HepG2 (cell line): Measurements from ENCODE around the gene SGSM1. TPM values are rescaled to one million over a fixed set of nuclear protein-coding genes. Genes with fewer than 3 reads are reported as not detected.

Experiments
- EED ChIP-seq: sonication (generic); formaldehyde crosslinking; IDR thresholded peaks from 2 replicates; pipeline ENCODE4 v1.5.0; 2020; ENCODE audit warnings: mild to moderate bottlenecking, missing genetic modification reagents
- ERF ChIP-seq: IDR thresholded peaks from 2 replicates; pipeline ENCODE4 v1.6.1; 2018; ENCODE audit warnings: missing biosample characterization, missing genetic modification reagents
- FOXA3 ChIP-seq: IDR thresholded peaks from 2 replicates; pipeline ENCODE4 v1.6.1; 2016; ENCODE audit warnings: missing genetic modification reagents, missing compliant biosample characterization
- FOXP1 ChIP-seq, 2 experiments: fragments of 450-650 bp in 1 of 2; IDR thresholded peaks; 2 replicates each; pipeline ENCODE4 v1.6.1; 2017 to 2018; ENCODE audit warnings: antibody characterized with exemption in 1 of 2
- JUN ChIP-seq: sonication (generic); formaldehyde crosslinking; IDR thresholded peaks from 2 replicates; pipeline ENCODE4 v1.4.0; 2020; ENCODE audit warnings: mild to moderate bottlenecking, missing genetic modification reagents
- KMT2A ChIP-seq: sonication (generic); formaldehyde crosslinking; IDR thresholded peaks from 2 replicates; pipeline ENCODE4 v1.4.0; 2020; ENCODE audit warnings: missing genetic modification reagents
- MEIS1 ChIP-seq: sonication (generic); formaldehyde crosslinking; IDR thresholded peaks from 2 replicates; pipeline ENCODE4 v1.9.0; 2021; ENCODE audit warnings: mild to moderate bottlenecking, missing genetic modification reagents, moderate library complexity, borderline replicate concordance
- NR2C2 ChIP-seq: sonication (generic); formaldehyde crosslinking; IDR thresholded peaks from 2 replicates; pipeline ENCODE4 v1.4.0; 2020; ENCODE audit warnings: missing genetic modification reagents, mild to moderate bottlenecking, moderate library complexity, borderline replicate concordance
- POLR2AphosphoS2 ChIP-seq: IDR thresholded peaks from 2 replicates; pipeline ENCODE4 v1.6.1; 2011; ENCODE audit warnings: low read depth, low read length, improper control_type of control experiment
- TEAD3 ChIP-seq: optimal IDR thresholded peaks from 2 replicates; pipeline ENCODE3; 2016; ENCODE audit warnings: borderline replicate concordance
- TFDP1 ChIP-seq: IDR thresholded peaks from 2 replicates; pipeline ENCODE4 v1.6.1; 2016; ENCODE audit warnings: missing compliant biosample characterization, missing genetic modification reagents, borderline replicate concordance
- TP53 ChIP-seq: sonication (generic); formaldehyde crosslinking; conservative IDR thresholded peaks from 2 replicates; pipeline ENCODE4 v1.4.0; 2020; ENCODE audit warnings: missing genetic modification reagents
- TRAFD1 ChIP-seq: sonication (generic); formaldehyde crosslinking; IDR thresholded peaks from 2 replicates; pipeline ENCODE4 v1.5.1; 2020; ENCODE audit warnings: missing genetic modification reagents, mild to moderate bottlenecking, borderline replicate concordance
- XRCC5 ChIP-seq: fragments of 200-400 bp; formaldehyde crosslinking; optimal IDR thresholded peaks from 2 replicates; pipeline ENCODE3; 2017; ENCODE audit warnings: mild to moderate bottlenecking, low read length
- ZFP36L2 ChIP-seq: sonication (generic); formaldehyde crosslinking; IDR thresholded peaks from 2 replicates; pipeline ENCODE4 v1.4.0; 2020; ENCODE audit warnings: missing genetic modification reagents
- ZNF556 ChIP-seq: sonication (generic); formaldehyde crosslinking; IDR thresholded peaks from 2 replicates; pipeline ENCODE4 v1.4.0; 2020; ENCODE audit warnings: mild to moderate bottlenecking, missing genetic modification reagents, borderline replicate concordance
- ZSCAN9 ChIP-seq: IDR thresholded peaks from 2 replicates; pipeline ENCODE4 v1.6.1; 2016; ENCODE audit warnings: borderline replicate concordance
- polyA plus RNA-seq, 8 experiments: library from polyadenylated mRNA; depleted of rRNA in 3 of 8; stranded (reverse) in 7 of 8; unstranded in 1 of 8; fragments of >200 nt; fragmentation: Illumina TruSeq in 4 of 8; extraction: Trizol in 4 of 8; gene quantifications; 2 replicates each; pipeline versions ENCODE4 v1.2.1 to v1.2.3, GENCODE V29; 2011 to 2016; ENCODE audit warnings: low read depth in 4 of 8, missing spikeins in 1 of 8, mixed read lengths in 1 of 8; ENCODE audit not compliant: insufficient read depth in 1 of 8
- total RNA-seq, 5 experiments: library from RNA; depleted of rRNA; stranded (reverse); fragments of >200 nt; fragmentation: Illumina TruSeq; extraction: Trizol; gene quantifications; 2 replicates each; pipeline ENCODE4 v1.2.3, GENCODE V29; 2016; ENCODE audit warnings: low read depth in 1 of 5
- TF ChIP-seq, protein P1 (sequence below): sonication (generic); formaldehyde crosslinking; IDR thresholded peaks from 2 replicates; pipeline ENCODE4 v1.4.0; 2020; ENCODE audit warnings: missing genetic modification reagents, borderline replicate concordance
- TF ChIP-seq, protein P2 (sequence below): IDR thresholded peaks from 2 replicates; pipeline ENCODE4 v1.6.1; 2012; ENCODE audit warnings: inconsistent platforms
- TF ChIP-seq, protein P3 (sequence below): sonication (generic); formaldehyde crosslinking; IDR thresholded peaks from 2 replicates; pipeline ENCODE4 v1.4.0; 2020; ENCODE audit warnings: missing genetic modification reagents

SGSM1 gene
- total and polyA plus RNA-seq, 2 of the 13 experiments (the other 11 are each of a cell fraction or from before 2014, with no cell fraction given): 0.07 TPM; not detected in 1

DNA sequence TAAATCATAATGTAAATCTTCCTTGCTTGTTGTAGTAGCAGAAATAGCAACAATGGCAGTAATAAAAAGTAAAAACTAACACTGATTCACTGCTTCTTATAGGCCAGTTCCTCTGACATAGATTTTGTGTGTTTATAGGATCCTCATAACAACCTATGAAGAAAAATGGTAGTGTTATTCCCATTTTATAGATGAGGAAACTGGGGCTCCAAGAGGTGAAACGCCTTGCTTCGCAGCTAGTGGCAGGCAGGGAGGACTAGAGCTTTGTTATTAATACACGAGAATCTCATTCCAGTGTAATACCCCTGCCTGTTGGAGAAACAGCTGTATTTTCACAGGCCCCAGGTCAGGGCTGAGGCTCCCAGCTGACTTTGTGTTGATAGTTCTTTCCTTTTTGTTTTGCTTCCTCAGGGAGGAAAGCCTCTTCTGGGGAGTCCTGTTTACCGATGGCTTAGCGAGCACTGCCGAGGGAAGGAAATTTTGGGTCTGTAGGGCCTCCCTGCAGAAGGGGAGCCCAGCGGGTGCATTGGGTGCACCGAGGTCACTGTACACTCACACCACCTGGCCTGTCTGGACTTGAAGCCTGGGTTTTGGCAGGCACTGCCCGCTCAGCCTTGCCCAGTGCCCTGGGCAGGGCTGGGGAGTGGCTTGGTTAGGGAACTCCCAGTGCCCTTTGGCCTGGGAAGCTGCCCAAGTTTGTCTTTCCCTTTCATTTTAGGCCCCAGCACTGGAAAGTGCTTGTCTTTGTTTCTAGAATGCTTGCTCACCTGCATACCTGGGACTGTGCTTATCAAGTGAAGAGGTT, 160.0 kb downstream of the SGSM1 start (continued):
- TF ChIP-seq, protein P1, sequence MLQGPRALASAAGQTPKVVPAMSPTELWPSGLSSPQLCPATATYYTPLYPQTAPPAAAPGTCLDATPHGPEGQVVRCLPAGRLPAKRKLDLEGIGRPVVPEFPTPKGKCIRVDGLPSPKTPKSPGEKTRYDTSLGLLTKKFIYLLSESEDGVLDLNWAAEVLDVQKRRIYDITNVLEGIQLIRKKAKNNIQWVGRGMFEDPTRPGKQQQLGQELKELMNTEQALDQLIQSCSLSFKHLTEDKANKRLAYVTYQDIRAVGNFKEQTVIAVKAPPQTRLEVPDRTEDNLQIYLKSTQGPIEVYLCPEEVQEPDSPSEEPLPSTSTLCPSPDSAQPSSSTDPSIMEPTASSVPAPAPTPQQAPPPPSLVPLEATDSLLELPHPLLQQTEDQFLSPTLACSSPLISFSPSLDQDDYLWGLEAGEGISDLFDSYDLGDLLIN (CRISPR knock-in tag): 0 out of 2 replicates have a peak, but pooled peaks have one; percentile 38
- TF ChIP-seq FOXP1 (IDR thresholded peaks at IDR 0.05) (no peak), FOXP1 (CRISPR knock-in tag; IDR thresholded peaks at IDR 0.05) (peak; percentile 26; the same call in 1 of the 2 replicates), TFDP1 (CRISPR knock-in tag) (no peak), XRCC5 (peak; percentile 71), FOXA3 (CRISPR knock-in tag) (peak; percentile 30; the same call in 1 of the 2 replicates), POLR2AphosphoS2 (no peak), TEAD3 (peak; percentile 49), ZNF556 (0 out of 2 replicates have a peak, but pooled peaks have one; percentile 39), JUN (CRISPR knock-in tag) (no peak), TP53 (CRISPR knock-in tag) (no peak), ZFP36L2 (CRISPR knock-in tag) (no peak), TRAFD1 (CRISPR knock-in tag) (no peak), KMT2A (no peak), ERF (CRISPR knock-in tag) (0 out of 2 replicates have a peak, but pooled peaks have one; percentile 11), EED (no peak), MEIS1 (CRISPR knock-in tag) (no peak), NR2C2 (peak; percentile 67; the same call in 1 of the 2 replicates), ZSCAN9 (CRISPR knock-in tag) (no peak)
- TF ChIP-seq, protein P2, sequence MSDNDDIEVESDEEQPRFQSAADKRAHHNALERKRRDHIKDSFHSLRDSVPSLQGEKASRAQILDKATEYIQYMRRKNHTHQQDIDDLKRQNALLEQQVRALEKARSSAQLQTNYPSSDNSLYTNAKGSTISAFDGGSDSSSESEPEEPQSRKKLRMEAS: no peak
- TF ChIP-seq, protein P3, sequence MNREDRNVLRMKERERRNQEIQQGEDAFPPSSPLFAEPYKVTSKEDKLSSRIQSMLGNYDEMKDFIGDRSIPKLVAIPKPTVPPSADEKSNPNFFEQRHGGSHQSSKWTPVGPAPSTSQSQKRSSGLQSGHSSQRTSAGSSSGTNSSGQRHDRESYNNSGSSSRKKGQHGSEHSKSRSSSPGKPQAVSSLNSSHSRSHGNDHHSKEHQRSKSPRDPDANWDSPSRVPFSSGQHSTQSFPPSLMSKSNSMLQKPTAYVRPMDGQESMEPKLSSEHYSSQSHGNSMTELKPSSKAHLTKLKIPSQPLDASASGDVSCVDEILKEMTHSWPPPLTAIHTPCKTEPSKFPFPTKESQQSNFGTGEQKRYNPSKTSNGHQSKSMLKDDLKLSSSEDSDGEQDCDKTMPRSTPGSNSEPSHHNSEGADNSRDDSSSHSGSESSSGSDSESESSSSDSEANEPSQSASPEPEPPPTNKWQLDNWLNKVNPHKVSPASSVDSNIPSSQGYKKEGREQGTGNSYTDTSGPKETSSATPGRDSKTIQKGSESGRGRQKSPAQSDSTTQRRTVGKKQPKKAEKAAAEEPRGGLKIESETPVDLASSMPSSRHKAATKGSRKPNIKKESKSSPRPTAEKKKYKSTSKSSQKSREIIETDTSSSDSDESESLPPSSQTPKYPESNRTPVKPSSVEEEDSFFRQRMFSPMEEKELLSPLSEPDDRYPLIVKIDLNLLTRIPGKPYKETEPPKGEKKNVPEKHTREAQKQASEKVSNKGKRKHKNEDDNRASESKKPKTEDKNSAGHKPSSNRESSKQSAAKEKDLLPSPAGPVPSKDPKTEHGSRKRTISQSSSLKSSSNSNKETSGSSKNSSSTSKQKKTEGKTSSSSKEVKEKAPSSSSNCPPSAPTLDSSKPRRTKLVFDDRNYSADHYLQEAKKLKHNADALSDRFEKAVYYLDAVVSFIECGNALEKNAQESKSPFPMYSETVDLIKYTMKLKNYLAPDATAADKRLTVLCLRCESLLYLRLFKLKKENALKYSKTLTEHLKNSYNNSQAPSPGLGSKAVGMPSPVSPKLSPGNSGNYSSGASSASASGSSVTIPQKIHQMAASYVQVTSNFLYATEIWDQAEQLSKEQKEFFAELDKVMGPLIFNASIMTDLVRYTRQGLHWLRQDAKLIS (CRISPR knock-in tag): no peak
